ENCODE measurements around the gene FAM135A.
"Not testable (repeated sequence)": the region's sequence is repeated elsewhere in the genome, so short reads cannot be mapped to it uniquely, and the experiment has no call there.

Gene FAM135A

GRCh38 chr6:70599187-70599586 is 185.9 kb downstream of the FAM135A start:
- Histone ChIP-seq H3K9me3 (ENCODE audit: control insufficient read depth, low read length) (no peaks in the 10 kb centered on the region), H3K27me3 (replicated peaks; ENCODE audit: control insufficient read depth, insufficient read depth, low read length, poor library complexity, severe bottlenecking) (no peaks in the 10 kb centered on the region), H3K36me3 (ENCODE audit: control insufficient read depth, insufficient read depth, low read length) (no peaks in the 10 kb centered on the region), H3K27ac (ENCODE audit: insufficient read depth, low read length, poor library complexity, severe bottlenecking) (no peak overlapping the region), H3K4me1 (ENCODE audit: control insufficient read depth, insufficient read depth, low read length, poor library complexity, severe bottlenecking) (no peaks in the 10 kb centered on the region), H3K4me3 (ENCODE audit: insufficient read depth, low read depth, low read length, poor library complexity, severe bottlenecking) (no peak overlapping the region)
- DNase-seq: no peak

DNA sequence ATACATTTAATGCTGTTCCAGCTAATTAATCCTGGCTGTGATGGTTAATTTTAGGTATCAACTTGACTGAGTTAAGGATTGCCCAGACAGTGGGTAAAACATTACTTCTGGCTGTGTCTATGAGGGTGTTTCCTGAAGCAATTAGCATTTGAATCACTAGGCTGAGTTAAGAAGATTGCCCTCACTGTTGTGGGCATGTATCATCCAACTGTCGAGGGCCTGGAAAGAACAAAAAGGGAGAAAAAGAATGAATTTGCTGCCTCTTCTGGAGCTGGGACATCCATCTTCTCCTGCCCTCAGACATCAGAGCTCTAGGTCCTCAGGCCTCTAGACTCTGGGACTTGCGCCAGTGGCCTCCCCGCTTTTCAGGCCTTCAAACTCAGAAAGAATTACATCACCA is 187.7 kb downstream of the FAM135A start:
- Histone ChIP-seq H3K27me3 (replicated peaks; ENCODE audit: control insufficient read depth, insufficient read depth, low read length, poor library complexity, severe bottlenecking) (no peaks in the 10 kb centered on the region), H3K9me3 (ENCODE audit: control insufficient read depth, low read length) (no peaks in the 10 kb centered on the region), H3K4me3 (ENCODE audit: insufficient read depth, low read depth, low read length, poor library complexity, severe bottlenecking) (no peak overlapping the region), H3K4me1 (ENCODE audit: control insufficient read depth, insufficient read depth, low read length, poor library complexity, severe bottlenecking) (no peaks in the 10 kb centered on the region), H3K27ac (ENCODE audit: insufficient read depth, low read length, poor library complexity, severe bottlenecking) (no peak overlapping the region), H3K36me3 (ENCODE audit: control insufficient read depth, insufficient read depth, low read length) (no peaks in the 10 kb centered on the region)
- DNase-seq: no peak

GRCh38 chr6:70604254-70604653 is 190.9 kb downstream of the FAM135A start:
- Histone ChIP-seq H3K27me3 (replicated peaks; ENCODE audit: control insufficient read depth, insufficient read depth, low read length, poor library complexity, severe bottlenecking) (no peaks in the 10 kb centered on the region), H3K4me3 (ENCODE audit: insufficient read depth, low read depth, low read length, poor library complexity, severe bottlenecking) (no peak overlapping the region), H3K36me3 (ENCODE audit: control insufficient read depth, insufficient read depth, low read length) (no peaks in the 10 kb centered on the region), H3K4me1 (ENCODE audit: control insufficient read depth, insufficient read depth, low read length, poor library complexity, severe bottlenecking) (no peaks in the 10 kb centered on the region), H3K9me3 (ENCODE audit: control insufficient read depth, low read length) (no peaks in the 10 kb centered on the region), H3K27ac (ENCODE audit: insufficient read depth, low read length, poor library complexity, severe bottlenecking) (no peak overlapping the region)
- no peak for DNase-seq

- not testable (repeated sequence) for H3K36me3 ChIP-seq (ENCODE audit: control insufficient read depth, insufficient read depth, low read length); H3K4me3 ChIP-seq (ENCODE audit: insufficient read depth, low read depth, low read length, poor library complexity, severe bottlenecking); DNase-seq; H3K4me1 ChIP-seq (ENCODE audit: control insufficient read depth, insufficient read depth, low read length, poor library complexity, severe bottlenecking); H3K27ac ChIP-seq (ENCODE audit: insufficient read depth, low read length, poor library complexity, severe bottlenecking); H3K9me3 ChIP-seq (ENCODE audit: control insufficient read depth, low read length); H3K27me3 ChIP-seq (replicated peaks; ENCODE audit: control insufficient read depth, insufficient read depth, low read length, poor library complexity, severe bottlenecking)
Measured at GRCh38 chr6:70607371-70607770, 194.1 kb downstream of the FAM135A start.

DNA sequence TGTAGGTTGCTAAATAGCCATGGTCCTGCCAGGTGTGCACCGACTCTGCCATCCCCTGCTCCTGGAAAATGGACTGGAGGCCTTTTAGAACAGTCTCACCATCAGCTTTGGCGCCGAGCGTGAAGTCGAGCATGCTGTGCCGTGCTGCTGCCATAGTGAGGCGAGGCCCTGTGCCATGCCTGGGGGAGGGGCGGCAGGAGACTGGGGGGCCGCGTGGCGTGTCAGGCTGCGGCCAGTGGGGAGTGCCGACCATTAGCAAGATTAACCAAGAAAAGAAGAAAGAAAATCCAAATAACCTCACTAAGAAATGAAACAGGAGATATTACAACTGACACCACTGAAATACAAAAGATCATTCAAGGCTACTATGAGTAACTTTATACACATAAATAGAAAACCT is 195.9 kb downstream of the FAM135A start:
- not testable (repeated sequence) for H3K27ac ChIP-seq (ENCODE audit: insufficient read depth, low read length, poor library complexity, severe bottlenecking); H3K36me3 ChIP-seq (ENCODE audit: control insufficient read depth, insufficient read depth, low read length); H3K27me3 ChIP-seq (replicated peaks; ENCODE audit: control insufficient read depth, insufficient read depth, low read length, poor library complexity, severe bottlenecking); DNase-seq; H3K9me3 ChIP-seq (ENCODE audit: control insufficient read depth, low read length); H3K4me1 ChIP-seq (ENCODE audit: control insufficient read depth, insufficient read depth, low read length, poor library complexity, severe bottlenecking); H3K4me3 ChIP-seq (ENCODE audit: insufficient read depth, low read depth, low read length, poor library complexity, severe bottlenecking)

Data from effector memory CD4-positive, alpha-beta T cell (primary cell).